HG03469 (cell line): ENCODE data around the gene STPG3.
A peak's percentile ranks its signal among the peaks of the same experiment; 100 is the strongest.

Experiments
- ATAC-seq: cut with Tn5 transposase; IDR thresholded peaks from one replicate; pipeline ENCODE4 v1.9.1; 2021; ENCODE audit warnings: mild to moderate bottlenecking, moderate library complexity, moderate number of reproducible peaks; ENCODE audit not compliant: unreplicated experiment

Gene STPG3

GRCh38 chr9:137299203-137299565 is 48.1 kb downstream of the STPG3 start:
- no peak for ATAC-seq

GRCh38 chr9:137299938-137300337 is 48.9 kb downstream of the STPG3 start:
- ATAC-seq = no peak

- ATAC-seq = no peak
These were observed 49.5 kb downstream of the STPG3 start for GRCh38 chr9:137300567-137301080.

GRCh38 chr9:137301081-137301947 is 50.2 kb downstream of the STPG3 start:
- no peak for ATAC-seq

- peak; percentile 41 for ATAC-seq
These were observed 51.0 kb downstream of the STPG3 start, which contains the start of gene NRARP for GRCh38 chr9:137302118-137302448. Gene NRARP, minus strand, starts transcription at chr9:137302271. Its CDS starts 343 bp downstream, at chr9:137301928.

GRCh38 chr9:137302449-137303150 is 51.5 kb downstream of the STPG3 start:
- ATAC-seq = peak; percentile 19
